Prostate gland (tissue), 2 donors: ENCODE results near the gene SSTR5.

Experiments used
- CTCF ChIP-seq, 4 experiments: fragments of 200-600 bp in 2 of 4; fragments of 450-650 bp in 2 of 4; sonication (generic) in 2 of 4; IDR thresholded peaks; 1 replicate in 3 of 4; 2 replicates in 1 of 4; pipeline ENCODE4 v1.5.1; 2016 to 2019; ENCODE audit warnings: antibody characterized with exemption in 4 of 4, mild to moderate bottlenecking in 2 of 4, moderate library complexity in 2 of 4
- POLR2A ChIP-seq: fragments of 450-650 bp; IDR thresholded peaks from one replicate; pipeline ENCODE4 v1.6.1; 2016; ENCODE audit warnings: antibody characterized with exemption, mild to moderate bottlenecking

- TF ChIP-seq POLR2A (no peak), CTCF (IDR thresholded peaks at IDR 0.05) (no peak)
These were observed 40.9 kb upstream of the SSTR5 start for GRCh38 chr16:1031666-1032065.
